ENCODE data around the gene LTBP4. TPM values are rescaled to one million over a fixed set of nuclear protein-coding genes. Genes with fewer than 3 reads are reported as not detected.

Gene LTBP4
- polyA plus RNA-seq, 1 of the 3 experiments (the other 2 are of a cell fraction), result 24.8 TPM

DNA sequence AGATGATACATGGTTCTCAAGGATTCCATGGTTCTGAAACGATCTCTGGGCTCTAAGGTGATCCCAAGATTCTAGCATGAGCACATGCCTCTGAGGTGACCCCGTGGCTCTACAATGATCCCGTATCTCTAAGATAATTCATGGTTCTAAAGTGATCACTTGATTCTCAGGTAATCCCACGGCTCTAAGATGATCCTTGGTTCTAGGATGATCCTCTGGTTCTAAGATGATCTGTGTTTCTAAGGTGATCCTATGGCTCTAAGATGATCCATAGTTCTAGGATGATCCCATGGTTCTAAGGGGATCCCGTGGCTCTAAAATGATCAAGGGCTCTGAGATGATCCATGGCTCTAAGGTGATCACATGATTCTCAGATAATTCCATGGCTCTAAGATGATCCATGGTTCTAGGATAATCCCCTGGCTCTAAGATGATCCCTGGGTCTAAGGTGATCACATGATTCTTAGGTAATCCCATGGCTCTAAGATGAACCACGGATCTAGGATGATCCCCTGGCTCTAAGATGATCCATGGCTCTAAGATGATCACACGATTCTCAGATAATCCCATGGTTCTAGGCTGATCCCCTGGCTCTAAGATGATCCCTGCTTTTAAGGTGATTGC lies 67.9 kb downstream of the LTBP4 start:
- H3K79me2 ChIP-seq (ENCODE audit: insufficient read depth), result no peaks in the 10 kb centered on the region
- ChIA-PET POLR2A (no interaction called here), CTCF (no interaction called here)
- H3K9me3 ChIP-seq, result no peaks in the 10 kb centered on the region
- no peak overlapping the region for H3K4me2 ChIP-seq
- WGBS (ENCODE audit: low lambda C conversion rate), result 88% methylated on average over 7 of the region's 7 CpGs
- peaks cover 30 to 63% of the 10 kb centered on the region in 2 experiments for H3K36me3 ChIP-seq (replicated peaks in 1 of 2; ENCODE audit: control insufficient read depth in 1 of 2, insufficient read depth in 2 of 2, low read length in 1 of 2)
- no peak overlapping the region for H3K9ac ChIP-seq
- no peak for DNase-seq
- peaks cover 32% of the 10 kb centered on the region for H3F3A ChIP-seq (replicated peaks; ENCODE audit: insufficient read depth)
- no peaks in the 10 kb centered on the region for H3K9me2 ChIP-seq
- TF ChIP-seq GATA2 (CRISPR knock-in tag; IDR thresholded peaks at IDR 0.05), result no peak
- TF ChIP-seq, protein P1, sequence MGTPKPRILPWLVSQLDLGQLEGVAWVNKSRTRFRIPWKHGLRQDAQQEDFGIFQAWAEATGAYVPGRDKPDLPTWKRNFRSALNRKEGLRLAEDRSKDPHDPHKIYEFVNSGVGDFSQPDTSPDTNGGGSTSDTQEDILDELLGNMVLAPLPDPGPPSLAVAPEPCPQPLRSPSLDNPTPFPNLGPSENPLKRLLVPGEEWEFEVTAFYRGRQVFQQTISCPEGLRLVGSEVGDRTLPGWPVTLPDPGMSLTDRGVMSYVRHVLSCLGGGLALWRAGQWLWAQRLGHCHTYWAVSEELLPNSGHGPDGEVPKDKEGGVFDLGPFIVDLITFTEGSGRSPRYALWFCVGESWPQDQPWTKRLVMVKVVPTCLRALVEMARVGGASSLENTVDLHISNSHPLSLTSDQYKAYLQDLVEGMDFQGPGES (IDR thresholded peaks at IDR 0.05; ENCODE audit: low read depth, low read length), result no peak
- no peak for TF ChIP-seq EP300 (IDR thresholded peaks at IDR 0.05; ENCODE audit: borderline replicate concordance in 1 of 2, low read depth in 1 of 2, low read length in 1 of 2)
- no peak for TF ChIP-seq MEF2A (IDR thresholded peaks at IDR 0.05; ENCODE audit: borderline replicate concordance, low read depth)
- no peak for TF ChIP-seq NRF1 (IDR thresholded peaks at IDR 0.05; ENCODE audit: low read depth, low read length)
- TF ChIP-seq SMC3 (IDR thresholded peaks at IDR 0.05; ENCODE audit: low read depth, low read length), result no peak
- no peak for TF ChIP-seq EZH2phosphoT487 (IDR thresholded peaks at IDR 0.05; ENCODE audit: borderline replicate concordance, low read depth)
- no peak for TF ChIP-seq POLR2AphosphoS5 (IDR thresholded peaks at IDR 0.05; ENCODE audit: low read depth, low read length)
- no peak for TF ChIP-seq MXI1 (IDR thresholded peaks at IDR 0.05; ENCODE audit: low read depth, low read length)
- no peak for TF ChIP-seq CHD2 (IDR thresholded peaks at IDR 0.05; ENCODE audit: low read length, partially characterized antibody)
- no peak for TF ChIP-seq JUND (IDR thresholded peaks at IDR 0.05)
- no peak for TF ChIP-seq TEAD4 (IDR thresholded peaks at IDR 0.05; ENCODE audit: borderline replicate concordance, insufficient read depth)
- peaks cover 0 to 5% of the 10 kb centered on the region in 2 experiments; a peak in 2 of 4 replicates for H3K4me1 ChIP-seq (ENCODE audit: control insufficient read depth in 1 of 2, insufficient read depth in 2 of 2, low read depth in 1 of 2, low read length in 1 of 2)
- H3K27me3 ChIP-seq (ENCODE audit: insufficient read depth), result no peaks in the 10 kb centered on the region
- no peak overlapping the region for H3K27ac ChIP-seq (ENCODE audit: low read depth in 2 of 2, low read length in 1 of 2)
- H4K20me1 ChIP-seq (ENCODE audit: insufficient read depth), result no peaks in the 10 kb centered on the region
- H3K4me3 ChIP-seq (ENCODE audit: low read depth in 2 of 2, low read length in 1 of 2), result no peak overlapping the region
- no peak overlapping the region for H2AFZ ChIP-seq (ENCODE audit: low read depth)

DNA sequence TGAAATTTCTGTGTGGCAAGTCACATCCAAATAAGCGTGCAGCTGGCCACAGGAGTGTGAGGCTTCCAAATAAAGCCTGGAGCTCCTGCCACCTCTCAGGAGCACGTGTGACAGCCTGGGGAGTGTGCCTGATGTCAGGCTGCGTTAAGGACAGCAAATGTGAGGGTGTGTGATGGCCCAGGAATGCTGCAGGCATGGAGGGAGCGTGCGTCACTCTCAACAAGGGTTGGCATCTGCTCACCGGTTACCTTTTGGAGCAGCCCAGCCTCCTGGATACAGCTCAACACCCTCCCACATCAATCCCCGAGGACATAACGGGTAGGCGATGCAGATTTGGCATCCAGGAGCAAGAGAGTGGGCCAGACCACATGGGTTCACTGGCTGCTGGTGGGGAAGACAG lies 70.2 kb downstream of the LTBP4 start:
- Histone ChIP-seq H2AFZ (ENCODE audit: low read depth) (no peak overlapping the region), H3K4me1 (ENCODE audit: control insufficient read depth in 1 of 2, insufficient read depth in 2 of 2, low read depth in 1 of 2, low read length in 1 of 2) (no peaks in the 10 kb centered on the region), H3K27me3 (ENCODE audit: insufficient read depth) (no peaks in the 10 kb centered on the region), H3K4me3 (ENCODE audit: low read depth in 2 of 2, low read length in 1 of 2) (no peak overlapping the region), H3K9me2 (no peaks in the 10 kb centered on the region), H4K20me1 (ENCODE audit: insufficient read depth) (no peaks in the 10 kb centered on the region), H3K36me3 (replicated peaks in 1 of 2; ENCODE audit: control insufficient read depth in 1 of 2, insufficient read depth in 2 of 2, low read length in 1 of 2) (peaks cover 46 to 68% of the 10 kb centered on the region in 2 experiments), H3K4me2 (no peak overlapping the region), H3K9me3 (no peaks in the 10 kb centered on the region), H3K79me2 (ENCODE audit: insufficient read depth) (no peaks in the 10 kb centered on the region), H3K27ac (ENCODE audit: low read depth in 2 of 2, low read length in 1 of 2) (no peak overlapping the region), H3K9ac (no peak overlapping the region), H3F3A (replicated peaks; ENCODE audit: insufficient read depth) (peaks cover 18% of the 10 kb centered on the region)
- no peak for DNase-seq
- 91% methylated on average over 9 of the region's 9 CpGs for WGBS (ENCODE audit: low lambda C conversion rate)
- POLR2A ChIA-PET, result interaction anchor here (0.6 kb wide), 1 partner anchor 411 kb away, joined by 5 read pairs; no protein-coding TSS in a partner anchor
- CTCF ChIA-PET, result interaction anchor here (1.0 to 2.1 kb wide), 2 partner anchors 8 to 37 kb away, joined by 3 to 9 read pairs; no protein-coding TSS in a partner anchor
- TF ChIP-seq, protein P2, sequence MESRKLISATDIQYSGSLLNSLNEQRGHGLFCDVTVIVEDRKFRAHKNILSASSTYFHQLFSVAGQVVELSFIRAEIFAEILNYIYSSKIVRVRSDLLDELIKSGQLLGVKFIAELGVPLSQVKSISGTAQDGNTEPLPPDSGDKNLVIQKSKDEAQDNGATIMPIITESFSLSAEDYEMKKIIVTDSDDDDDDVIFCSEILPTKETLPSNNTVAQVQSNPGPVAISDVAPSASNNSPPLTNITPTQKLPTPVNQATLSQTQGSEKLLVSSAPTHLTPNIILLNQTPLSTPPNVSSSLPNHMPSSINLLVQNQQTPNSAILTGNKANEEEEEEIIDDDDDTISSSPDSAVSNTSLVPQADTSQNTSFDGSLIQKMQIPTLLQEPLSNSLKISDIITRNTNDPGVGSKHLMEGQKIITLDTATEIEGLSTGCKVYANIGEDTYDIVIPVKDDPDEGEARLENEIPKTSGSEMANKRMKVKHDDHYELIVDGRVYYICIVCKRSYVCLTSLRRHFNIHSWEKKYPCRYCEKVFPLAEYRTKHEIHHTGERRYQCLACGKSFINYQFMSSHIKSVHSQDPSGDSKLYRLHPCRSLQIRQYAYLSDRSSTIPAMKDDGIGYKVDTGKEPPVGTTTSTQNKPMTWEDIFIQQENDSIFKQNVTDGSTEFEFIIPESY (IDR thresholded peaks at IDR 0.05; ENCODE audit: borderline replicate concordance, low read depth), result no peak
- no peak for TF ChIP-seq TAF1 (IDR thresholded peaks at IDR 0.05; ENCODE audit: borderline replicate concordance, low read depth, low read length)
- TF ChIP-seq JUND (IDR thresholded peaks at IDR 0.05), result no peak
- no peak for TF ChIP-seq GABPA (IDR thresholded peaks at IDR 0.05; ENCODE audit: low read depth)
- TF ChIP-seq, protein P3, sequence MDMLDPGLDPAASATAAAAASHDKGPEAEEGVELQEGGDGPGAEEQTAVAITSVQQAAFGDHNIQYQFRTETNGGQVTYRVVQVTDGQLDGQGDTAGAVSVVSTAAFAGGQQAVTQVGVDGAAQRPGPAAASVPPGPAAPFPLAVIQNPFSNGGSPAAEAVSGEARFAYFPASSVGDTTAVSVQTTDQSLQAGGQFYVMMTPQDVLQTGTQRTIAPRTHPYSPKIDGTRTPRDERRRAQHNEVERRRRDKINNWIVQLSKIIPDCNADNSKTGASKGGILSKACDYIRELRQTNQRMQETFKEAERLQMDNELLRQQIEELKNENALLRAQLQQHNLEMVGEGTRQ (IDR thresholded peaks at IDR 0.05; ENCODE audit: borderline replicate concordance, low read depth, low read length), result no peak
- TF ChIP-seq, protein P4, sequence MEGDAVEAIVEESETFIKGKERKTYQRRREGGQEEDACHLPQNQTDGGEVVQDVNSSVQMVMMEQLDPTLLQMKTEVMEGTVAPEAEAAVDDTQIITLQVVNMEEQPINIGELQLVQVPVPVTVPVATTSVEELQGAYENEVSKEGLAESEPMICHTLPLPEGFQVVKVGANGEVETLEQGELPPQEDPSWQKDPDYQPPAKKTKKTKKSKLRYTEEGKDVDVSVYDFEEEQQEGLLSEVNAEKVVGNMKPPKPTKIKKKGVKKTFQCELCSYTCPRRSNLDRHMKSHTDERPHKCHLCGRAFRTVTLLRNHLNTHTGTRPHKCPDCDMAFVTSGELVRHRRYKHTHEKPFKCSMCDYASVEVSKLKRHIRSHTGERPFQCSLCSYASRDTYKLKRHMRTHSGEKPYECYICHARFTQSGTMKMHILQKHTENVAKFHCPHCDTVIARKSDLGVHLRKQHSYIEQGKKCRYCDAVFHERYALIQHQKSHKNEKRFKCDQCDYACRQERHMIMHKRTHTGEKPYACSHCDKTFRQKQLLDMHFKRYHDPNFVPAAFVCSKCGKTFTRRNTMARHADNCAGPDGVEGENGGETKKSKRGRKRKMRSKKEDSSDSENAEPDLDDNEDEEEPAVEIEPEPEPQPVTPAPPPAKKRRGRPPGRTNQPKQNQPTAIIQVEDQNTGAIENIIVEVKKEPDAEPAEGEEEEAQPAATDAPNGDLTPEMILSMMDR (IDR thresholded peaks at IDR 0.05), result no peak
- TF ChIP-seq SMC3 (IDR thresholded peaks at IDR 0.05; ENCODE audit: low read depth, low read length), result no peak
- TF ChIP-seq TEAD4 (IDR thresholded peaks at IDR 0.05; ENCODE audit: borderline replicate concordance, insufficient read depth), result no peak
- TF ChIP-seq NFIC (IDR thresholded peaks at IDR 0.05; ENCODE audit: borderline replicate concordance), result no peak
- TF ChIP-seq, protein P5, sequence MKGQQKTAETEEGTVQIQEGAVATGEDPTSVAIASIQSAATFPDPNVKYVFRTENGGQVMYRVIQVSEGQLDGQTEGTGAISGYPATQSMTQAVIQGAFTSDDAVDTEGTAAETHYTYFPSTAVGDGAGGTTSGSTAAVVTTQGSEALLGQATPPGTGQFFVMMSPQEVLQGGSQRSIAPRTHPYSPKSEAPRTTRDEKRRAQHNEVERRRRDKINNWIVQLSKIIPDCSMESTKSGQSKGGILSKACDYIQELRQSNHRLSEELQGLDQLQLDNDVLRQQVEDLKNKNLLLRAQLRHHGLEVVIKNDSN (IDR thresholded peaks at IDR 0.05; ENCODE audit: borderline replicate concordance, low read depth), result no peak
- no peak for TF ChIP-seq FOXJ3 (CRISPR knock-in tag; IDR thresholded peaks at IDR 0.05)
- TF ChIP-seq YY1 (IDR thresholded peaks at IDR 0.05; ENCODE audit: low read depth), result no peak
- no peak for TF ChIP-seq EP300 (IDR thresholded peaks at IDR 0.05; ENCODE audit: borderline replicate concordance in 1 of 2, low read depth in 1 of 2, low read length in 1 of 2)
